ENCODE data around the gene ITGB3.

The ITGB3 gene

GRCh38 chr17:47207143-47208067 is 46.2 kb upstream of the ITGB3 start:
- TF ChIP-seq REST (IDR thresholded peaks at IDR 0.05; ENCODE audit: insufficient read depth in 1 of 2, low read depth in 2 of 2, low read length in 2 of 2) (no peak), POLR2AphosphoS5 (IDR thresholded peaks at IDR 0.05; ENCODE audit: low read depth, low read length) (no peak), TAF1 (IDR thresholded peaks at IDR 0.05; ENCODE audit: borderline replicate concordance, insufficient read depth, low read length) (no peak), FOXP2 (optimal IDR thresholded peaks at IDR 0.05; ENCODE audit: borderline replicate concordance, extremely low read depth, extremely low read length, insufficient read depth) (no peak), SIN3A (IDR thresholded peaks at IDR 0.05; ENCODE audit: borderline replicate concordance, insufficient read depth, low read length) (no peak)

GRCh38 chr17:47208744-47209488 is 44.7 kb upstream of the ITGB3 start, which contains the start of gene MYL4:
MYL4 (plus strand) TSS chr17:47209348; CDS start chr17:47209423, 75 bp downstream.
- no peak for TF ChIP-seq REST (IDR thresholded peaks at IDR 0.05; ENCODE audit: insufficient read depth in 1 of 2, low read depth in 2 of 2, low read length in 2 of 2)
- no peak for TF ChIP-seq POLR2AphosphoS5 (IDR thresholded peaks at IDR 0.05; ENCODE audit: low read depth, low read length)
- no peak for TF ChIP-seq FOXP2 (optimal IDR thresholded peaks at IDR 0.05; ENCODE audit: borderline replicate concordance, extremely low read depth, extremely low read length, insufficient read depth)
- no peak for TF ChIP-seq SIN3A (IDR thresholded peaks at IDR 0.05; ENCODE audit: borderline replicate concordance, insufficient read depth, low read length)
- no peak for TF ChIP-seq TAF1 (IDR thresholded peaks at IDR 0.05; ENCODE audit: borderline replicate concordance, insufficient read depth, low read length)

- TF ChIP-seq REST (IDR thresholded peaks at IDR 0.05; ENCODE audit: insufficient read depth in 1 of 2, low read depth in 2 of 2, low read length in 2 of 2) = no peak
- no peak for TF ChIP-seq FOXP2 (optimal IDR thresholded peaks at IDR 0.05; ENCODE audit: borderline replicate concordance, extremely low read depth, extremely low read length, insufficient read depth)
- no peak for TF ChIP-seq TAF1 (IDR thresholded peaks at IDR 0.05; ENCODE audit: borderline replicate concordance, insufficient read depth, low read length)
- TF ChIP-seq SIN3A (IDR thresholded peaks at IDR 0.05; ENCODE audit: borderline replicate concordance, insufficient read depth, low read length) = no peak
- TF ChIP-seq POLR2AphosphoS5 (IDR thresholded peaks at IDR 0.05; ENCODE audit: low read depth, low read length) = no peak
Observed at GRCh38 chr17:47209499-47209898, 44.1 kb upstream of the ITGB3 start.

DNA sequence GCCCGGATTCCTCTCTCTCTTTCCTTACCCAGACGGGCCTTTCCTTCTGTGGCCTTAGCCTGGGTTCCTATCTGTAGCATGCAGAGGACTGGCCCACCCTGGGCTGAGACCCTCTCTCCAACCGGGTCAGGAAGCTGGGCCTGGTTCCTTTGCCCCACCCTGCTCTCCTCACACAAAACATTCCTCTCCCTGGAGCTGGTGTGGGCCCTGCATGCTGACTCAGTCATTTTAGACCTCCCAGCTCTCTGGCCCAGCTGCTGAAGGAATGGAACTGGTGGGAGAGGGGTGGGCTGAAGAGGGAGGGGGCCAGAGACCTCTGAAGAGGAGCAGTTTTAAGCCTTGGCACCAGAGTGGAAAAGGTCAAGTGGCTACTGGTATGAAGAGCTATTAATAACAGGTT is 43.5 kb upstream of the ITGB3 start:
- no peak for TF ChIP-seq REST (IDR thresholded peaks at IDR 0.05; ENCODE audit: insufficient read depth in 1 of 2, low read depth in 2 of 2, low read length in 2 of 2)
- no peak for TF ChIP-seq TAF1 (IDR thresholded peaks at IDR 0.05; ENCODE audit: borderline replicate concordance, insufficient read depth, low read length)
- no peak for TF ChIP-seq FOXP2 (optimal IDR thresholded peaks at IDR 0.05; ENCODE audit: borderline replicate concordance, extremely low read depth, extremely low read length, insufficient read depth)
- no peak for TF ChIP-seq SIN3A (IDR thresholded peaks at IDR 0.05; ENCODE audit: borderline replicate concordance, insufficient read depth, low read length)
- no peak for TF ChIP-seq POLR2AphosphoS5 (IDR thresholded peaks at IDR 0.05; ENCODE audit: low read depth, low read length)
